ENCODE measurements around the gene GHR.

- TF ChIP-seq CTCF (IDR thresholded peaks at IDR 0.05) (no peak), POLR2A (IDR thresholded peaks at IDR 0.05) (no peak)
Observed at GRCh38 chr5:42570966-42571960, 148.0 kb downstream of the GHR start.
